Esophagus muscularis mucosa (tissue), 4 donors: ENCODE data around the gene PDZD11. TPM values are rescaled to one million over a fixed set of nuclear protein-coding genes. Genes with fewer than 3 reads are reported as not detected.
A peak's percentile ranks its signal among the peaks of the same experiment; 100 is the strongest.

ENCODE experiments used
- DNase-seq: peaks from one replicate; pipeline ENCODE4 v3.0.0-alpha.2; 2017; ENCODE audit errors: extremely low spot score
- H3K27ac ChIP-seq, 4 donors: fragments of 200-600 bp; sonication (generic); replicated peaks in 1 of 4; 1 replicate in 3 of 4; 2 replicates in 1 of 4; pipeline ENCODE4 v1.5.1; 2016 to 2019; ENCODE audit warnings: mild to moderate bottlenecking in 1 of 4
- H3K27me3 ChIP-seq, 4 donors: fragments of 200-600 bp; sonication (generic); one replicate each; pipeline versions ENCODE4 v1.5.1 to v1.6.0; 2016 to 2019
- H3K36me3 ChIP-seq, 4 donors: fragments of 200-600 bp; sonication (generic); one replicate each; pipeline ENCODE4 v1.5.1; 2016 to 2019
- H3K4me1 ChIP-seq, 4 donors: fragments of 200-600 bp; sonication (generic); one replicate each; pipeline ENCODE4 v1.5.1; 2016 to 2019
- H3K4me3 ChIP-seq, 4 donors: fragments of 200-600 bp; sonication (generic); 1 replicate in 2 of 4; 2 replicates in 2 of 4; pipeline ENCODE4 v1.5.1; 2016 to 2019; ENCODE audit warnings: mild to moderate bottlenecking in 4 of 4, moderate library complexity in 1 of 4
- H3K9me3 ChIP-seq, 4 donors: fragments of 200-600 bp; sonication (generic); 1 replicate in 3 of 4; 2 replicates in 1 of 4; pipeline ENCODE4 v1.5.1; 2016 to 2019
- EP300 ChIP-seq: sonication (generic); formaldehyde crosslinking; IDR thresholded peaks from one replicate; pipeline ENCODE4 v1.6.1; 2017; ENCODE audit warnings: antibody characterized with exemption
- POLR2A ChIP-seq: fragments of 450-650 bp; IDR thresholded peaks from one replicate; pipeline ENCODE4 v1.6.1; 2017; ENCODE audit warnings: antibody characterized with exemption, moderate library complexity, mild to moderate bottlenecking, low read depth
- POLR2AphosphoS5 ChIP-seq, 2 donors: sonication (generic); formaldehyde crosslinking; IDR thresholded peaks; one replicate each; pipeline ENCODE4 v1.6.1; 2017; ENCODE audit warnings: antibody characterized with exemption in 2 of 2
- WGBS: methylation state at CpG from one replicate; pipeline ENCODE4 v1.1.5; 2018; 5-methylcytosine and 5-hydroxymethylcytosine counted together
- intact Hi-C: fragments of 100-400 bp; cut with DNase I; formaldehyde crosslinking; loops from one replicate; pipeline ENCODE4 v1.15.1; 2023
- total RNA-seq, 4 donors: library from RNA; depleted of rRNA; stranded (reverse); fragments of >200 nt; gene quantifications; one replicate each; pipeline versions ENCODE4 v1.1.0 to v1.2.1, GENCODE V29; 2016
- TF ChIP-seq, protein P1 (sequence below), 3 experiments: fragments of 200-600 bp in 2 of 3; fragments of 450-650 bp in 1 of 3; sonication (generic) in 2 of 3; IDR thresholded peaks; one replicate each; pipeline ENCODE4 v1.5.1; 2017 to 2019; ENCODE audit warnings: antibody characterized with exemption in 3 of 3, mild to moderate bottlenecking in 2 of 3, moderate library complexity in 1 of 3

PDZD11 gene
- total RNA-seq, 4 donors from 2014 or later, result 26.0 to 32.9 (median 29.4) TPM

DNA sequence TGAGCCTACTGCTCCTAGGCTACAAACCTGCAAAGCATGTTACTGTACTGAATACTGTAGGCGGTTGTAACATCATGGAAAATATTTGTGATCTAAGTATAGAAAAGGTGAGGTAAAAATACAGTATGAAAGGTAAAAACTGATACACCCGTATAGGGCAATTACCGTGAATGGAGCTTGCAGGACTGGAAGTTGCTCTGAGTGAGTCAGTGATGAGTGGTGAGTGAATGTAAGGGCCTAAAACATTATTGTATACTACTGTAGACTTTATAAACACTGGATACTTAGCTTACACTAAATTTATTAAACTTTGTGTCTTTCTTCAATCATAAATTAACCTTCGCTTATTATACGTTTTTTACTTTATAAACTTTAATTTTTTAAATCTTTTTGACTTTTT, 3.9 kb upstream of the PDZD11 start:
- H3K36me3 ChIP-seq, result no peaks in the 10 kb centered on the region
- 74% methylated on average over 5 of the region's 5 CpGs for WGBS
- TF ChIP-seq, protein P1, sequence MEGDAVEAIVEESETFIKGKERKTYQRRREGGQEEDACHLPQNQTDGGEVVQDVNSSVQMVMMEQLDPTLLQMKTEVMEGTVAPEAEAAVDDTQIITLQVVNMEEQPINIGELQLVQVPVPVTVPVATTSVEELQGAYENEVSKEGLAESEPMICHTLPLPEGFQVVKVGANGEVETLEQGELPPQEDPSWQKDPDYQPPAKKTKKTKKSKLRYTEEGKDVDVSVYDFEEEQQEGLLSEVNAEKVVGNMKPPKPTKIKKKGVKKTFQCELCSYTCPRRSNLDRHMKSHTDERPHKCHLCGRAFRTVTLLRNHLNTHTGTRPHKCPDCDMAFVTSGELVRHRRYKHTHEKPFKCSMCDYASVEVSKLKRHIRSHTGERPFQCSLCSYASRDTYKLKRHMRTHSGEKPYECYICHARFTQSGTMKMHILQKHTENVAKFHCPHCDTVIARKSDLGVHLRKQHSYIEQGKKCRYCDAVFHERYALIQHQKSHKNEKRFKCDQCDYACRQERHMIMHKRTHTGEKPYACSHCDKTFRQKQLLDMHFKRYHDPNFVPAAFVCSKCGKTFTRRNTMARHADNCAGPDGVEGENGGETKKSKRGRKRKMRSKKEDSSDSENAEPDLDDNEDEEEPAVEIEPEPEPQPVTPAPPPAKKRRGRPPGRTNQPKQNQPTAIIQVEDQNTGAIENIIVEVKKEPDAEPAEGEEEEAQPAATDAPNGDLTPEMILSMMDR (IDR thresholded peaks at IDR 0.05), result no peak
- no peak for TF ChIP-seq EP300
- TF ChIP-seq POLR2A, result no peak
- no peak for TF ChIP-seq POLR2AphosphoS5 (IDR thresholded peaks at IDR 0.05)
- H3K9me3 ChIP-seq, result no peaks in the 10 kb centered on the region
- H3K27ac ChIP-seq, result no peak overlapping the region
- H3K4me3 ChIP-seq, result no peak overlapping the region
- H3K4me1 ChIP-seq, result peaks cover 8 to 15% (median 12%) of the 10 kb centered on the region in 4 donors
- DNase-seq, result no peak
- no peaks in the 10 kb centered on the region for H3K27me3 ChIP-seq
- intact Hi-C loops, result loop anchor here (10.0 kb wide), 1 partner anchor 141 kb away; no protein-coding TSS in a partner anchor

DNA sequence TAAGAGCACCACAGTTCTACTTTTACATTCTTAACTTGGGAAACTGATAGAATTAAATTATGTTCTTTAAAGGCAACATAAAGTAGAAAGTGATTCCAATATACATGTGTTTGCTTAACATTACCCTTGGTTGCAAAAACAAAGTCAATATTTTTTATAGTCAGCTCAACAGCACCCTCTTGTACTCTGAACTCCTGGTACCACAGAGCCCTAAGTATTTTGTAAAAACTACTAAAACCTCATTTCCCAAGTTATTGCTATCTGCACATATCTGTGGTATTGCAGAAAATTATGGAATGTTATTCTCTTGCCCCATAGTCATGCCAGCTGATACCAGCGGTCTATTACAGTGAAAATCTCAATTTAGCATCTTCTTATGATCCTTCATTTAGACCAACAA, 3.1 kb upstream of the PDZD11 start:
- no peak for DNase-seq
- Histone ChIP-seq H3K4me1 (peaks cover 8 to 15% (median 12%) of the 10 kb centered on the region in 4 donors), H3K27ac (no peak overlapping the region), H3K27me3 (no peaks in the 10 kb centered on the region), H3K36me3 (peaks cover 0 to 5% (median under 1%) of the 10 kb centered on the region in 4 donors), H3K9me3 (no peaks in the 10 kb centered on the region), H3K4me3 (no peak overlapping the region)
- intact Hi-C loops, result loop anchor here (10.0 kb wide), 1 partner anchor 142 kb away; no protein-coding TSS in a partner anchor
- WGBS, result 0% methylated on average over 1 of the region's 1 CpG
- no peak for TF ChIP-seq POLR2AphosphoS5 (IDR thresholded peaks at IDR 0.05)

DNA sequence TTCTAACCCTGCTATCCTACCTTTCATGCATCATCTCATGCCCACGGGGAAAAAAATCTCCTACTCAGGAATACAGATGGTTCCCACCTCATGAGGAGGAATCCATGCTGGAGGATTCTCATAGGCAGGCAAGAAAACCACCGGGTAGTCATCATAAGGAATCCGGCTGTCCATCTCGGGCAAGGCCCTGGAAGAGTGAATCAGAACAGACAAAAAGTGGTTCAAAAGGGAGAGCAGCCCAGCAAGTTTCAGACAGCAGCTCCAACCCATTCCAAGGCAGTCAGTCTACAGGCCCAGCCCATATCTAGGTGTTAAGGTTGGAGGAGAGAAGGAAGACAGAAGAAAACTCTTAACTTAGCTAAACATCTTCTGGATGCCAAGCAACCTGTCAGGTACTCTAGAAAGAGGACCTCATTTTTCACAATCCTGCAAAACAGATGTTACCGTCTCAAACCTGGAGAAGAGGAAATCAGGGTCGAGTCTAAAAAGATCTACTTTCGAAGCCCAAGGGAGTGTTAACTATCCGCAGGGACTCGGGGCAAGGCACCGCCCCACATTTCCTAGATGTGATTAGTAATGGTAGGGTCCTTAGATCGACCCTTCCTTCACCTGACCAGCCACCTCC, 447 bp downstream of the PDZD11 start:
- WGBS, result 50% methylated on average over 11 of the region's 11 CpGs
- Histone ChIP-seq H3K27me3 (no peaks in the 10 kb centered on the region), H3K4me3 (peak overlapping the region; percentile 53 to 63 (median 56)), H3K36me3 (peaks cover 0 to 39% (median 17%) of the 10 kb centered on the region in 4 donors), H3K27ac (peak overlapping the region; percentile 58 to 80 (median 73)), H3K9me3 (no peaks in the 10 kb centered on the region), H3K4me1 (peaks cover 8 to 15% (median 12%) of the 10 kb centered on the region in 4 donors)
- intact Hi-C loops, result no loop called here
- no peak for DNase-seq
- TF ChIP-seq EP300 (no peak), POLR2AphosphoS5 (IDR thresholded peaks at IDR 0.05) (no peak), POLR2A (no peak)
- TF ChIP-seq, protein P1 (IDR thresholded peaks at IDR 0.05), result no peak

DNA sequence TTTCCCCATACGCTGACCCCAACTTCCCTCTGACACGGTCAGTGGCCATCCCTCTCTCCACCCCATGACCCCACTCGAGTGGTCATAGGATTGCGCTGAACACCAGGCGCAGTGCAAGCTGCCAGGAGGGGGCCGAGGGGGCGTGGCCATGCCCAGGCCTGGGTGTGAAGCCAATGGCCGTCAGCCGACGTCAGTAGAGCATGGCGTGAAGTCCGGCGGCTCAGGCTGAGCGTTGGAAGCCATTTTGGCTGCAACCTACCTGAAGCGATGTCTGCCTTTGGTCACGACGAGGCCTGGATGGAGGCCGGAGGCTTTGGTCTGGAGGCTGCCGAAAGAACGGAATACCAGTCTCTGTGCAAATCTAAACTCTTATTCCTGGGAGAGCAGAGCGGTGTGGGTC, 7.8 kb downstream of the PDZD11 start, which contains the start of gene RAB41:
Gene RAB41 (plus strand): TSS at position 222 of the 400 bp plus-strand sequence. CDS start 46 bp downstream, at position 268.
- no peak for TF ChIP-seq POLR2A
- no peak for TF ChIP-seq POLR2AphosphoS5 (IDR thresholded peaks at IDR 0.05)
- no peak for TF ChIP-seq EP300
- TF ChIP-seq, protein P1 (IDR thresholded peaks at IDR 0.05), result no peak
- Histone ChIP-seq H3K36me3 (peaks cover 0 to 35% (median 8%) of the 10 kb centered on the region in 4 donors), H3K4me1 (no peaks in the 10 kb centered on the region), H3K27ac (no peak within 1 kb of the TSS), H3K4me3 (no peak within 1 kb of the TSS), H3K27me3 (no peaks in the 10 kb centered on the region), H3K9me3 (no peaks in the 10 kb centered on the region)
- no peak for DNase-seq
- intact Hi-C loops, result no loop called here
- WGBS, result 88% methylated on average over 21 of the region's 21 CpGs

DNA sequence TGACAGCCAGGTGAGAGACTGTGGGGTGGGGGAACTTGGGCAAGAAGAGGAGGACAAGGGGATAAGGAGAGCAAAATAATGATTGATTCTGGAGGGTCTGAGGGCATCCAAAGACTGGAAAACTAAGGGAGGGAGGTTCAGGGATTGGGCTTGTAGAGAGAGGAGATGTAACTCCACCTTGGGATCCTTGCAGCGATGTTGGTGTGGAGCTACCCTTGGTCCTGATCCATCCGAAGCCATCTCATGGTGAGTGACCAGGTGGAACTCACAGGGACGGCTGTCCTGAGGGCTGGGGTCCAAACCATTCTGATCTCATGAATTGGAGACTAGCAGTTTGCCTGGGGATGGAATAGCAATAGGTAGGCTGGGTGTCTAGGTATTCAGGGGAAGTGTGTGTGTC, 9.2 kb downstream of the PDZD11 start:
- Histone ChIP-seq H3K4me3 (no peak overlapping the region), H3K27me3 (no peaks in the 10 kb centered on the region), H3K36me3 (peaks cover 0 to 22% (median 0%) of the 10 kb centered on the region in 4 donors), H3K27ac (no peak overlapping the region), H3K4me1 (no peaks in the 10 kb centered on the region), H3K9me3 (no peaks in the 10 kb centered on the region)
- WGBS, result 60% methylated on average over 3 of the region's 3 CpGs
- intact Hi-C loops, result no loop called here
- DNase-seq, result no peak
- TF ChIP-seq, protein P1 (IDR thresholded peaks at IDR 0.05), result no peak
- no peak for TF ChIP-seq POLR2AphosphoS5 (IDR thresholded peaks at IDR 0.05)
- no peak for TF ChIP-seq POLR2A
- no peak for TF ChIP-seq EP300
